ENCODE results near the gene CELF2.

The CELF2 gene

GRCh38 chr10:11322698-11323097 is 305.0 kb downstream of the CELF2 start:
- ChIA-PET CTCF (interaction anchor here (1.0 kb wide), 1 partner anchor 1926 kb away, joined by 4 read pairs; no protein-coding TSS in a partner anchor), POLR2A (ENCODE audit: low non-redundant PET) (no interaction called here)
- no peak for DNase-seq (ENCODE audit: low spot score)
- no peak for TF ChIP-seq CTCF (conservative IDR thresholded peaks at IDR 0.05; ENCODE audit: low read depth)
- no peak overlapping the region for H3K27ac ChIP-seq

- H3K27ac ChIP-seq: no peak overlapping the region
- DNase-seq (ENCODE audit: low spot score): no peak
- no peak for TF ChIP-seq CTCF (conservative IDR thresholded peaks at IDR 0.05; ENCODE audit: low read depth)
- POLR2A ChIA-PET (ENCODE audit: low non-redundant PET): no interaction called here
- CTCF ChIA-PET: interaction anchor here (0.5 kb wide), 1 partner anchor 451 kb away, joined by 3 read pairs; no protein-coding TSS in a partner anchor
Measured at GRCh38 chr10:11324761-11325321, 307.2 kb downstream of the CELF2 start.

- TF ChIP-seq CTCF (conservative IDR thresholded peaks at IDR 0.05; ENCODE audit: low read depth): no peak
- CTCF ChIA-PET: no interaction called here
- POLR2A ChIA-PET (ENCODE audit: low non-redundant PET): no interaction called here
- H3K27ac ChIP-seq: no peak overlapping the region
- DNase-seq (ENCODE audit: low spot score): no peak
Measured at GRCh38 chr10:11325817-11326216, 308.1 kb downstream of the CELF2 start.

GRCh38 chr10:11326241-11326640 is 308.6 kb downstream of the CELF2 start:
- TF ChIP-seq CTCF (conservative IDR thresholded peaks at IDR 0.05; ENCODE audit: low read depth): no peak
- DNase-seq (ENCODE audit: low spot score): no peak
- ChIA-PET CTCF (no interaction called here), POLR2A (ENCODE audit: low non-redundant PET) (no interaction called here)
- H3K27ac ChIP-seq: no peak overlapping the region

GRCh38 chr10:11326913-11327616 is 309.4 kb downstream of the CELF2 start:
- no peak for DNase-seq (ENCODE audit: low spot score)
- no peak overlapping the region for H3K27ac ChIP-seq
- POLR2A ChIA-PET (ENCODE audit: low non-redundant PET): no interaction called here
- TF ChIP-seq CTCF (conservative IDR thresholded peaks at IDR 0.05; ENCODE audit: low read depth): no peak
- CTCF ChIA-PET: no interaction called here

- ChIA-PET POLR2A (ENCODE audit: low non-redundant PET) (no interaction called here), CTCF (no interaction called here)
- TF ChIP-seq CTCF (conservative IDR thresholded peaks at IDR 0.05; ENCODE audit: low read depth): no peak
- H3K27ac ChIP-seq: no peak overlapping the region
- DNase-seq (ENCODE audit: low spot score): no peak
Measured at GRCh38 chr10:11328264-11329061, 310.8 kb downstream of the CELF2 start.

Data from RWPE1 (cell line).